ENCODE results near the gene TMEM178B.

The TMEM178B gene

DNA sequence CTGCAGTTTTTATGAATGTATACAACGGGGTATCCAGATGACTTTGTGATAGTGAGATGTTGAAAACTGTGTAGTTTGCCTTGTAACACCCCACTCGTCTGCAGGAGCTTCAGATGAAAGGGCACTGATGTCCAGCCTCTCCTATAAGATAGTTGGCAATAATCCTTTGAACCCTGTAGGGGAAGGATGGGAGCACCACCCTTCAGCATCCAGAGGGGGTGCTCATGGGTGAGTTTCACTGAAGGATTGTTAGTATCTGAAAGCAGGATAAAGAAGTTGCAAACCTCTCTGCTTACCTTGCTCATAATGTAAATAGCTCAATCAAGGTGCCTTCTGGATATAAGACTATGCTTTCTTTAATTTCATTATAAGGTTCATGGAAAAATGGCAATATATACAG, 201.5 kb downstream of the TMEM178B start:
- TF ChIP-seq, protein P1, sequence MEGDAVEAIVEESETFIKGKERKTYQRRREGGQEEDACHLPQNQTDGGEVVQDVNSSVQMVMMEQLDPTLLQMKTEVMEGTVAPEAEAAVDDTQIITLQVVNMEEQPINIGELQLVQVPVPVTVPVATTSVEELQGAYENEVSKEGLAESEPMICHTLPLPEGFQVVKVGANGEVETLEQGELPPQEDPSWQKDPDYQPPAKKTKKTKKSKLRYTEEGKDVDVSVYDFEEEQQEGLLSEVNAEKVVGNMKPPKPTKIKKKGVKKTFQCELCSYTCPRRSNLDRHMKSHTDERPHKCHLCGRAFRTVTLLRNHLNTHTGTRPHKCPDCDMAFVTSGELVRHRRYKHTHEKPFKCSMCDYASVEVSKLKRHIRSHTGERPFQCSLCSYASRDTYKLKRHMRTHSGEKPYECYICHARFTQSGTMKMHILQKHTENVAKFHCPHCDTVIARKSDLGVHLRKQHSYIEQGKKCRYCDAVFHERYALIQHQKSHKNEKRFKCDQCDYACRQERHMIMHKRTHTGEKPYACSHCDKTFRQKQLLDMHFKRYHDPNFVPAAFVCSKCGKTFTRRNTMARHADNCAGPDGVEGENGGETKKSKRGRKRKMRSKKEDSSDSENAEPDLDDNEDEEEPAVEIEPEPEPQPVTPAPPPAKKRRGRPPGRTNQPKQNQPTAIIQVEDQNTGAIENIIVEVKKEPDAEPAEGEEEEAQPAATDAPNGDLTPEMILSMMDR (IDR thresholded peaks at IDR 0.05; ENCODE audit: insufficient read depth, low read length) = no peak
- TF ChIP-seq GABPA (IDR thresholded peaks at IDR 0.05; ENCODE audit: low read depth) (no peak), POLR2AphosphoS5 (IDR thresholded peaks at IDR 0.05; ENCODE audit: low read depth) (no peak)
- TF ChIP-seq, protein P2, sequence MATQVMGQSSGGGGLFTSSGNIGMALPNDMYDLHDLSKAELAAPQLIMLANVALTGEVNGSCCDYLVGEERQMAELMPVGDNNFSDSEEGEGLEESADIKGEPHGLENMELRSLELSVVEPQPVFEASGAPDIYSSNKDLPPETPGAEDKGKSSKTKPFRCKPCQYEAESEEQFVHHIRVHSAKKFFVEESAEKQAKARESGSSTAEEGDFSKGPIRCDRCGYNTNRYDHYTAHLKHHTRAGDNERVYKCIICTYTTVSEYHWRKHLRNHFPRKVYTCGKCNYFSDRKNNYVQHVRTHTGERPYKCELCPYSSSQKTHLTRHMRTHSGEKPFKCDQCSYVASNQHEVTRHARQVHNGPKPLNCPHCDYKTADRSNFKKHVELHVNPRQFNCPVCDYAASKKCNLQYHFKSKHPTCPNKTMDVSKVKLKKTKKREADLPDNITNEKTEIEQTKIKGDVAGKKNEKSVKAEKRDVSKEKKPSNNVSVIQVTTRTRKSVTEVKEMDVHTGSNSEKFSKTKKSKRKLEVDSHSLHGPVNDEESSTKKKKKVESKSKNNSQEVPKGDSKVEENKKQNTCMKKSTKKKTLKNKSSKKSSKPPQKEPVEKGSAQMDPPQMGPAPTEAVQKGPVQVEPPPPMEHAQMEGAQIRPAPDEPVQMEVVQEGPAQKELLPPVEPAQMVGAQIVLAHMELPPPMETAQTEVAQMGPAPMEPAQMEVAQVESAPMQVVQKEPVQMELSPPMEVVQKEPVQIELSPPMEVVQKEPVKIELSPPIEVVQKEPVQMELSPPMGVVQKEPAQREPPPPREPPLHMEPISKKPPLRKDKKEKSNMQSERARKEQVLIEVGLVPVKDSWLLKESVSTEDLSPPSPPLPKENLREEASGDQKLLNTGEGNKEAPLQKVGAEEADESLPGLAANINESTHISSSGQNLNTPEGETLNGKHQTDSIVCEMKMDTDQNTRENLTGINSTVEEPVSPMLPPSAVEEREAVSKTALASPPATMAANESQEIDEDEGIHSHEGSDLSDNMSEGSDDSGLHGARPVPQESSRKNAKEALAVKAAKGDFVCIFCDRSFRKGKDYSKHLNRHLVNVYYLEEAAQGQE (IDR thresholded peaks at IDR 0.05; ENCODE audit: insufficient replicate concordance, low read depth) = no peak
- H3K4me3 ChIP-seq (replicated peaks; ENCODE audit: insufficient read depth, low read length) = no peak overlapping the region
- H3K27me3 ChIP-seq (ENCODE audit: insufficient read depth, poor library complexity, severe bottlenecking) = no peaks in the 10 kb centered on the region
- DNase-seq (ENCODE audit: low read depth in 1 of 2, low spot score in 1 of 2) = no peak
- H3K27ac ChIP-seq (replicated peaks) = no peak overlapping the region

DNA sequence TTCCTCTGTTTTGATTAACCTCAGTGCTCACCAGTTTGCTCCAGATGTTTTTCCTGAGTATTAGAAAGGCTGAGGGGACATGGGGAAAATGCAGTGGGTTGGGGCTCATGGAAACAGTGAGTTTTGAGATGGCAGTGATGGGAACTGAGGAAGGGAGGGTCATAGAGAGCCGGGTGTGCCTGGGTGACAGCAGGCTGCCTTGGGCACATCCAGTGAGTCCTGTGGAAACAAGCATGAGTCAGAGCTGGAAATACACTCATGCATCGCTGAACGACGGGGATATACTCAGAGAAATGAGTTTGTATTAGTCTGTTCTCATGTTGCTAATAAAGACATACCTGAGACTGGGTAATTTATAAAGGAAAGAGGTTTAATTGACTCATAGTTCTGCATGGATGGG, 202.2 kb downstream of the TMEM178B start:
- no peak for DNase-seq (ENCODE audit: low read depth in 1 of 2, low spot score in 1 of 2)
- TF ChIP-seq, protein P1 (IDR thresholded peaks at IDR 0.05; ENCODE audit: insufficient read depth, low read length) = no peak
- TF ChIP-seq SPI1 (IDR thresholded peaks at IDR 0.05; ENCODE audit: borderline replicate concordance, low read depth) = no peak
- no peak for TF ChIP-seq POLR2AphosphoS5 (IDR thresholded peaks at IDR 0.05; ENCODE audit: low read depth)
- TF ChIP-seq, protein P2 (IDR thresholded peaks at IDR 0.05; ENCODE audit: insufficient replicate concordance, low read depth) = no peak
- no peak for TF ChIP-seq GABPA (IDR thresholded peaks at IDR 0.05; ENCODE audit: low read depth)
- Histone ChIP-seq H3K27me3 (ENCODE audit: insufficient read depth, poor library complexity, severe bottlenecking) (no peaks in the 10 kb centered on the region), H3K27ac (replicated peaks) (no peak overlapping the region), H3K4me3 (replicated peaks; ENCODE audit: insufficient read depth, low read length) (no peak overlapping the region)

DNA sequence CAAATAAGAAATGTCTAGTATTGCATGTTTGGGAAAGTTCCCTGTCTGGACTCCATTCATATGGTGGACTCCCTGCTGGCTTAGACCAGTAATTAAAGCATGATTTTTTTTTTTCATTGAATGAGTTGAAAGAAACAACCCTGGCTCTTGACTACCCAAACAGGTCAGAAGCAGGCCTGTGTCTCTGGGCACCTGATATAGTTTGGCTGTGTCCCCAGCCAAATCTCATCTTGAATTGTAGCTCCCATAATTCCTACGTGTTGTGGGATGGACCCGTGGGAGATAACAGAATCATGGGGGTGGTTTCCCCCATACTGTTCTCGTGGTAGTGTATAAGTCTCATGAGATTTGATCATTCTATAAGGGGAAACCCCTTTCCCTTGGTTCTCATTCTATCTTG, 206.2 kb downstream of the TMEM178B start:
- no peaks in the 10 kb centered on the region for H3K27me3 ChIP-seq (ENCODE audit: insufficient read depth, poor library complexity, severe bottlenecking)
- H3K27ac ChIP-seq (replicated peaks) = no peak overlapping the region
- no peak overlapping the region for H3K4me3 ChIP-seq (replicated peaks; ENCODE audit: insufficient read depth, low read length)
- TF ChIP-seq POLR2AphosphoS5 (IDR thresholded peaks at IDR 0.05; ENCODE audit: low read depth) = no peak
- TF ChIP-seq GABPA (IDR thresholded peaks at IDR 0.05; ENCODE audit: low read depth) = no peak
- TF ChIP-seq, protein P1 (IDR thresholded peaks at IDR 0.05; ENCODE audit: insufficient read depth, low read length) = no peak
- TF ChIP-seq, protein P2 (IDR thresholded peaks at IDR 0.05; ENCODE audit: insufficient replicate concordance, low read depth) = no peak
- TF ChIP-seq SPI1 (IDR thresholded peaks at IDR 0.05; ENCODE audit: borderline replicate concordance, low read depth) = no peak
- no peak for DNase-seq (ENCODE audit: low read depth in 1 of 2, low spot score in 1 of 2)
